ENCODE data around the gene SPATA2L.
A peak's percentile ranks its signal among the peaks of the same experiment; 100 is the strongest.

SPATA2L gene

DNA sequence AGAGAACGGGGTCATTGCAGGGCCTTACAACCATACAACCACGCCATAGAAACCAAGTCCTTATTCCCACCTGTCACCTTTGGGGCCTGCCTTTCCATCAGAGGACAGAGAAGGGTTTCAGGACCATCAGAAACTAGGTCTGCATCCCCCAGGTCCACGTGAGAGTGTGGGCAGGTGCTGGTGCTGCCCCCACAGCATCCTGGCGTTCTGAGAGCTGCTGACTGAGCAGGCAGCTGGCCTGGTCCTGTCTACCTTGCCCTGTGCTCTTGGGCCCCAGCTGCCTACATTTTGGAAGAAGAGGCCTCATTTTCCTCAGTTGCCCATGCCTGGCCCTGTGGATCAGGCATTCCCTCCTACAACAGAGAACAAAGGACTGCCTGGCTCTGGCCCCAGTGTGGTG is 41.4 kb upstream of the SPATA2L start:
- peak; percentile 30; the same call in 1 of the 2 replicates for TF ChIP-seq POLR2AphosphoS5 (IDR thresholded peaks at IDR 0.05; ENCODE audit: low read depth)
- no peak for TF ChIP-seq SPI1 (IDR thresholded peaks at IDR 0.05; ENCODE audit: borderline replicate concordance, low read depth)
- DNase-seq (ENCODE audit: low read depth in 1 of 2, low spot score in 1 of 2): no peak
- Histone ChIP-seq H3K27ac (replicated peaks) (no peak overlapping the region), H3K27me3 (ENCODE audit: insufficient read depth, poor library complexity, severe bottlenecking) (no peaks in the 10 kb centered on the region), H3K4me3 (replicated peaks; ENCODE audit: insufficient read depth, low read length) (no peak overlapping the region)

DNA sequence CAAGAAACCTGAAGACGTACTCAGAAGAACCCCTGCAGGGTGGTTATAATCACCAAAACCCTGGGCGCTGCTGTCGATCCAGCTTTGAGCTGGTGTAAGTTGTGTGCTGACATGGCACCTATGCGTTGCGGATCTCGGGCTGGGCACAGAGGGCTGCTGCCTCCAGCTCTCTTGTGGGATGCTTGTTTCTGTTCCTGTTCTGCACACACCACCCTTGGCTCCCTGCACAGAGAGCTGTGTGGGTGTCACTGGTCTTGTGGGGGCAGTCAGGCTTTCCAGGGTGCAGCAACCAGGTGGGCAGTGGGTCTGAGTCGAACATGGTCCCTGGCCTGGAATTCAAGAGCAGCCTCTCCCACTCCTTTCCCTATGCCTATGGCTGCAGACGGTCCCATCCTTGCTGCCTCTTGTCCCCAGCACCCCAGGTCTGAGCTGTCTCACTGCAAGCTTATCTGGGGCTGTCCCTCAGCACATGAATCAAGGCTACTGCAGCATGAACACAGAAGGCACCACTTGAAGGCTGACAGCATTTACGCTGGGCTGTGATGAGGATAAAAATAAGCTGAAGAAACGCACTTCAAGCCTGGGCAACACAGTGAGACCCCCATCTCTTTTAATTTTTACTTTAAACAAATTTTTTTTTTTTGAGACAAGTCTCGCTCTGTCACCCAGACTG is 40.0 kb upstream of the SPATA2L start:
- Histone ChIP-seq H3K27me3 (ENCODE audit: insufficient read depth, poor library complexity, severe bottlenecking) (no peaks in the 10 kb centered on the region), H3K27ac (replicated peaks) (no peak overlapping the region), H3K4me3 (replicated peaks; ENCODE audit: insufficient read depth, low read length) (no peak overlapping the region)
- TF ChIP-seq, protein P1, sequence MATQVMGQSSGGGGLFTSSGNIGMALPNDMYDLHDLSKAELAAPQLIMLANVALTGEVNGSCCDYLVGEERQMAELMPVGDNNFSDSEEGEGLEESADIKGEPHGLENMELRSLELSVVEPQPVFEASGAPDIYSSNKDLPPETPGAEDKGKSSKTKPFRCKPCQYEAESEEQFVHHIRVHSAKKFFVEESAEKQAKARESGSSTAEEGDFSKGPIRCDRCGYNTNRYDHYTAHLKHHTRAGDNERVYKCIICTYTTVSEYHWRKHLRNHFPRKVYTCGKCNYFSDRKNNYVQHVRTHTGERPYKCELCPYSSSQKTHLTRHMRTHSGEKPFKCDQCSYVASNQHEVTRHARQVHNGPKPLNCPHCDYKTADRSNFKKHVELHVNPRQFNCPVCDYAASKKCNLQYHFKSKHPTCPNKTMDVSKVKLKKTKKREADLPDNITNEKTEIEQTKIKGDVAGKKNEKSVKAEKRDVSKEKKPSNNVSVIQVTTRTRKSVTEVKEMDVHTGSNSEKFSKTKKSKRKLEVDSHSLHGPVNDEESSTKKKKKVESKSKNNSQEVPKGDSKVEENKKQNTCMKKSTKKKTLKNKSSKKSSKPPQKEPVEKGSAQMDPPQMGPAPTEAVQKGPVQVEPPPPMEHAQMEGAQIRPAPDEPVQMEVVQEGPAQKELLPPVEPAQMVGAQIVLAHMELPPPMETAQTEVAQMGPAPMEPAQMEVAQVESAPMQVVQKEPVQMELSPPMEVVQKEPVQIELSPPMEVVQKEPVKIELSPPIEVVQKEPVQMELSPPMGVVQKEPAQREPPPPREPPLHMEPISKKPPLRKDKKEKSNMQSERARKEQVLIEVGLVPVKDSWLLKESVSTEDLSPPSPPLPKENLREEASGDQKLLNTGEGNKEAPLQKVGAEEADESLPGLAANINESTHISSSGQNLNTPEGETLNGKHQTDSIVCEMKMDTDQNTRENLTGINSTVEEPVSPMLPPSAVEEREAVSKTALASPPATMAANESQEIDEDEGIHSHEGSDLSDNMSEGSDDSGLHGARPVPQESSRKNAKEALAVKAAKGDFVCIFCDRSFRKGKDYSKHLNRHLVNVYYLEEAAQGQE (IDR thresholded peaks at IDR 0.05; ENCODE audit: insufficient replicate concordance, low read depth): no peak
- TF ChIP-seq POLR2AphosphoS5 (IDR thresholded peaks at IDR 0.05; ENCODE audit: low read depth): no peak
- no peak for TF ChIP-seq GABPA (IDR thresholded peaks at IDR 0.05; ENCODE audit: low read depth)
- TF ChIP-seq, protein P2, sequence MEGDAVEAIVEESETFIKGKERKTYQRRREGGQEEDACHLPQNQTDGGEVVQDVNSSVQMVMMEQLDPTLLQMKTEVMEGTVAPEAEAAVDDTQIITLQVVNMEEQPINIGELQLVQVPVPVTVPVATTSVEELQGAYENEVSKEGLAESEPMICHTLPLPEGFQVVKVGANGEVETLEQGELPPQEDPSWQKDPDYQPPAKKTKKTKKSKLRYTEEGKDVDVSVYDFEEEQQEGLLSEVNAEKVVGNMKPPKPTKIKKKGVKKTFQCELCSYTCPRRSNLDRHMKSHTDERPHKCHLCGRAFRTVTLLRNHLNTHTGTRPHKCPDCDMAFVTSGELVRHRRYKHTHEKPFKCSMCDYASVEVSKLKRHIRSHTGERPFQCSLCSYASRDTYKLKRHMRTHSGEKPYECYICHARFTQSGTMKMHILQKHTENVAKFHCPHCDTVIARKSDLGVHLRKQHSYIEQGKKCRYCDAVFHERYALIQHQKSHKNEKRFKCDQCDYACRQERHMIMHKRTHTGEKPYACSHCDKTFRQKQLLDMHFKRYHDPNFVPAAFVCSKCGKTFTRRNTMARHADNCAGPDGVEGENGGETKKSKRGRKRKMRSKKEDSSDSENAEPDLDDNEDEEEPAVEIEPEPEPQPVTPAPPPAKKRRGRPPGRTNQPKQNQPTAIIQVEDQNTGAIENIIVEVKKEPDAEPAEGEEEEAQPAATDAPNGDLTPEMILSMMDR (IDR thresholded peaks at IDR 0.05; ENCODE audit: insufficient read depth, low read length): no peak
- no peak for TF ChIP-seq SPI1 (IDR thresholded peaks at IDR 0.05; ENCODE audit: borderline replicate concordance, low read depth)
- no peak for DNase-seq (ENCODE audit: low read depth in 1 of 2, low spot score in 1 of 2)

DNA sequence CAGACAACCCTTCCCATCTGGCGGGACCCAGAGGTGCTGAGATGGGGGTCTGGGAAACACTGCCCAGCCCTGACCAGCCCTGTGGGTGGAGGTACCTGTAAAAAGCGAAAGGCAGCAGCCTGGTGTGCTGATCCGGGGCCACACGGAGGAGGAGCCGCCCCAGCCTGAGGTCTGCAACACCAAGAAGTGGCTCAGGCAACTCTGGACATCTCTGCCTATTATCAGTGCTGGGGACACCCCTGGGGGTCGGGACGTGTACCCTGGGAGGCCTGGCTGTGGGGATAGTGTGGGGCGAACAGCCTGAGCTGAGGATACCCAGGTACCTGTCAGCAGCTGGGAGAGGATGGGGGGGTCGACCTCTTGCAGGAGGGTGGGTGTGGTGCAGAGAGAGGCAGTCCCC is 37.9 kb upstream of the SPATA2L start:
- Histone ChIP-seq H3K4me3 (replicated peaks; ENCODE audit: insufficient read depth, low read length) (no peak overlapping the region), H3K27ac (replicated peaks) (no peak overlapping the region), H3K27me3 (ENCODE audit: insufficient read depth, poor library complexity, severe bottlenecking) (no peaks in the 10 kb centered on the region)
- TF ChIP-seq, protein P2 (IDR thresholded peaks at IDR 0.05; ENCODE audit: insufficient read depth, low read length): no peak
- TF ChIP-seq SPI1 (IDR thresholded peaks at IDR 0.05; ENCODE audit: borderline replicate concordance, low read depth): no peak
- TF ChIP-seq, protein P1 (IDR thresholded peaks at IDR 0.05; ENCODE audit: insufficient replicate concordance, low read depth): no peak
- no peak for TF ChIP-seq GABPA (IDR thresholded peaks at IDR 0.05; ENCODE audit: low read depth)
- TF ChIP-seq POLR2AphosphoS5 (IDR thresholded peaks at IDR 0.05; ENCODE audit: low read depth): no peak
- no peak for DNase-seq (ENCODE audit: low read depth in 1 of 2, low spot score in 1 of 2)

DNA sequence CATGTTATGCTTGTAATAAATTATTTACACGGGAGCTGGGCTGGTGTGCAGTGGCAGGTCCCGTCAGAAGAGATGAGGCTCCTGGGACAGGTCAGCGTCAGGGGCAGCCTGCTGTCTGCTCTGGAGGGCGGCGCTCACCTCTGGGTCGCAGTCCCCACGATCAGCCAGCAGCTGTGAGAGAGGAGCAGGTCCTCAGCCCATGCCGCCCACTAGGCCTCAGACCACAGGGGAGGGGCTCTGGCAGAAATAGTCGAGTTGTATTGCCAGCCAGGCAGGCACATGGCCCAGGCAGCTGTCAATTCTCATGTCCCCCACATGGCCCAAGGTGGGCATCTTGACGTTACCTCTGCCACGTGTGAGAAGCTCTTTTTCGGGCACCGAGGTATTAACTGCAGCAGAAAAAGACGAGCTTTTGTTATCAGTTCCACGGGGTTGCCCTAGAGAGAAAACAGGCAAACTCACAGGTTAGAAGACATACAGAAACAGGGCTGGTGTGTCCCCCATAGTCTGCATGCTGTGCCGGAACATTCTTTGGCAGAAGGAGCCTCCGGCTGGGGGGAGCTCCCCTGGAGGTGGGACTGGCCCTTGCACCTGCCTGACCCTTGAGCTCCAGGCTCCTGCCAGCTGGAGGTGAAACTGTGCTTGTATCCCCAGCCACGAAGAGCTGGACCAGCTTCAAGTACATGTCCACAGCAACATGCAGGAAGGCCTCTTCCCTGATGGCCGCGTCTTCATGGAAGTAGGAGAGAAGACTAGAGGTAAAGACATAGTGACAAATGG is 37.2 kb upstream of the SPATA2L start:
- Histone ChIP-seq H3K27ac (replicated peaks) (no peak overlapping the region), H3K27me3 (ENCODE audit: insufficient read depth, poor library complexity, severe bottlenecking) (no peaks in the 10 kb centered on the region), H3K4me3 (replicated peaks; ENCODE audit: insufficient read depth, low read length) (no peak overlapping the region)
- DNase-seq (ENCODE audit: low read depth in 1 of 2, low spot score in 1 of 2): no peak
- TF ChIP-seq, protein P2 (IDR thresholded peaks at IDR 0.05; ENCODE audit: insufficient read depth, low read length): no peak
- TF ChIP-seq, protein P1 (IDR thresholded peaks at IDR 0.05; ENCODE audit: insufficient replicate concordance, low read depth): no peak
- TF ChIP-seq SPI1 (IDR thresholded peaks at IDR 0.05; ENCODE audit: borderline replicate concordance, low read depth) (no peak), POLR2AphosphoS5 (IDR thresholded peaks at IDR 0.05; ENCODE audit: low read depth) (no peak; the same call in 1 of the 2 replicates), GABPA (IDR thresholded peaks at IDR 0.05; ENCODE audit: low read depth) (no peak)

Measured in HL-60 (cell line).